ENCODE measurements around the gene PCDHGA1. TPM values are rescaled to one million over a fixed set of nuclear protein-coding genes. Genes with fewer than 3 reads are reported as not detected.
"Not testable (repeated sequence)": the region's sequence is repeated elsewhere in the genome, so short reads cannot be mapped to it uniquely, and the experiment has no call there.

PCDHGA1 gene
- polyA plus RNA-seq, 3 donors: 0.10 to 0.25 TPM; not detected in 1

GRCh38 chr5:141371572-141372475 is 41.5 kb downstream of the PCDHGA1 start:
- no peak overlapping the region for H3K27ac ChIP-seq (ENCODE audit: low read depth, low read length)
- WGBS, 3 donors: 27 to 34% (median 29%) methylated on average over 69 of the region's 69 CpGs

- 10 to 20% (median 17%) methylated on average over 27 of the region's 27 CpGs for WGBS, 3 donors
- H3K27ac ChIP-seq (ENCODE audit: low read depth, low read length): no peak within 1 kb of the TSS
Observed at GRCh38 chr5:141373673-141374317, 43.5 kb downstream of the PCDHGA1 start, which contains the start of gene PCDHGA6. Gene PCDHGA6 (plus strand): TSS chr5:141373891. CDS start chr5:141374084, 193 bp downstream.

GRCh38 chr5:141374627-141375026 is 44.3 kb downstream of the PCDHGA1 start:
- 53 to 60% (median 55%) methylated on average over 14 of the region's 14 CpGs for WGBS, 3 donors
- H3K27ac ChIP-seq (ENCODE audit: low read depth, low read length): no peak overlapping the region

GRCh38 chr5:141375444-141376155 is 45.3 kb downstream of the PCDHGA1 start:
- WGBS, 3 donors: 42 to 50% (median 45%) methylated on average over 37 to 41 of the region's 48 CpGs
- not testable (repeated sequence) for H3K27ac ChIP-seq (ENCODE audit: low read depth, low read length)

- 12 to 15% (median 14%) methylated on average over 37 of the region's 37 CpGs for WGBS, 3 donors
Observed at GRCh38 chr5:141382469-141383294, 52.4 kb downstream of the PCDHGA1 start, which contains the start of gene PCDHGA7. Gene PCDHGA7 (plus strand): TSS chr5:141382742. CDS start chr5:141382900, 158 bp downstream.

GRCh38 chr5:141383345-141383744 is 53.0 kb downstream of the PCDHGA1 start:
- WGBS, 3 donors: 27 to 35% (median 34%) methylated on average over 21 of the region's 21 CpGs

More at GRCh38 chr5:141382469-141383294, 52.4 kb downstream of the PCDHGA1 start, which contains the start of gene PCDHGA7:
- no peak within 1 kb of the TSS for H3K27ac ChIP-seq (ENCODE audit: low read depth, low read length)

GRCh38 chr5:141384471-141385267 is 54.4 kb downstream of the PCDHGA1 start:
- 43 to 48% (median 45%) methylated on average over 43 of the region's 43 CpGs for WGBS, 3 donors
- no peak overlapping the region for H3K27ac ChIP-seq (ENCODE audit: low read depth, low read length)

More at GRCh38 chr5:141383345-141383744, 53.0 kb downstream of the PCDHGA1 start:
- no peak overlapping the region for H3K27ac ChIP-seq (ENCODE audit: low read depth, low read length)

- 6 to 13% (median 11%) methylated on average over 17 to 21 of the region's 40 CpGs for WGBS, 3 donors
- H3K27ac ChIP-seq (ENCODE audit: low read depth, low read length): not testable (repeated sequence)
Observed at GRCh38 chr5:141387557-141388311, 57.4 kb downstream of the PCDHGA1 start, which contains the start of gene PCDHGB4. Gene PCDHGB4 (plus strand): TSS chr5:141387698. CDS start chr5:141387885, 187 bp downstream.

- WGBS, 3 donors: 41 to 48% (median 44%) methylated on average over 10 of the region's 10 CpGs
- H3K27ac ChIP-seq (ENCODE audit: low read depth, low read length): no peak overlapping the region
Observed at GRCh38 chr5:141388661-141389060, 58.3 kb downstream of the PCDHGA1 start.

GRCh38 chr5:141389153-141390042 is 59.1 kb downstream of the PCDHGA1 start:
- H3K27ac ChIP-seq (ENCODE audit: low read depth, low read length): no peak overlapping the region
- WGBS, 3 donors: 31 to 33% (median 32%) methylated on average over 73 to 77 of the region's 77 CpGs

GRCh38 chr5:141392429-141393198 is 62.3 kb downstream of the PCDHGA1 start, which contains the start of gene PCDHGA8:
Gene PCDHGA8 (plus strand): TSS chr5:141392633. CDS start chr5:141392814, 181 bp downstream.
- WGBS, 3 donors: 22 to 29% (median 28%) methylated on average over 38 of the region's 38 CpGs
- H3K27ac ChIP-seq (ENCODE audit: low read depth, low read length): no peak within 1 kb of the TSS

- no peak overlapping the region for H3K27ac ChIP-seq (ENCODE audit: low read depth, low read length)
- WGBS, 3 donors: 33 to 35% (median 34%) methylated on average over 21 of the region's 21 CpGs
Observed at GRCh38 chr5:141393267-141393666, 63.0 kb downstream of the PCDHGA1 start.

- not testable (repeated sequence) for H3K27ac ChIP-seq (ENCODE audit: low read depth, low read length)
- WGBS, 3 donors: 31 to 34% (median 34%) methylated on average over 37 to 41 of the region's 53 CpGs
Observed at GRCh38 chr5:141394401-141395187, 64.3 kb downstream of the PCDHGA1 start.
